ENCODE data around the gene MIR17HG.

The MIR17HG gene

DNA sequence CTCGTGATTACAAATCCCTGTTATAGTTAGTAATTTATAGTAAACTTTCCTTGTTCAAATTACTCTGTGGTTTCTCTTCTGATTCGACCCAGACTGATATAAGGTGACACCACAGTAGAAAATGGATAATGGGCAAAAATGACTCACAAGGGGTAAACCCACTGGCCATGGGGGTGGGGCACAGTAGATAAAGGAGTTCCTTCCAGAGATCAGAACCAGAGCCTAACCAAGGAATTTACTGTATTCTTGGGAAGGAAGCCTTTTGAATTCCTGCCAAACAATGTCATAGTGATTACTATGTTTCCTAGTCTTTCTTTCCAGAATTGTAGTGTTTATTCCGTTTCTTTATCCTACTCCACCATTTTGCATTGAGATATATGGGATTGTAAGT is 21.9 kb downstream of the MIR17HG start:
- Histone ChIP-seq H3K27ac (ENCODE audit: low read depth, low read length) (no peak overlapping the region), H3K4me1 (ENCODE audit: insufficient read depth, low read length) (no peaks in the 10 kb centered on the region; the same call in 1 of the 2 replicates), H3K9me3 (ENCODE audit: insufficient read depth, low read depth, low read length) (no peaks in the 10 kb centered on the region), H3K4me3 (ENCODE audit: low read length) (no peak overlapping the region), H3K27me3 (ENCODE audit: insufficient read depth, low read length) (no peaks in the 10 kb centered on the region), H3K9ac (ENCODE audit: low read depth, low read length) (no peak overlapping the region), H3K36me3 (ENCODE audit: insufficient read depth, low read length) (no peaks in the 10 kb centered on the region)
- WGBS = 70% methylated on average over 1 of the region's 3 CpGs

DNA sequence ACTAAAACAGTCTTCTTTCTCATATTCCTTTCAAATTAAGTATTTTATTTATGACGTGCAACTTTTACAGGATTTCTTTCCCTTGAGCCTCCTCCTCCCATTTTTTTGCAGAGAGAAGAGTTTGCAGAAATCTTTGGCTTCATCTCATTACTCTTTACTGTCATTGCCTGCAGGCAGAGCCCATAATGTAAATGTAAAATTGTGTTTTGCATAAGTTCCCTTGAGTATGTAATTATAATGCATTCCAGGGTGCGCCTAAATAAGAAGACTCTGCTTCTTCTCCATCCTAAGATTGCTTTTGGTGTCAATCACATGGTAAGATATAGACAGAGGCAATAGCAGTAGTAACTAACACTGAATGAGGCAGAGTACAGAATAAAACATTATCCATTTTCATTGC is 23.0 kb downstream of the MIR17HG start:
- no peaks in the 10 kb centered on the region for H3K27me3 ChIP-seq (ENCODE audit: insufficient read depth, low read length)
- H3K27ac ChIP-seq (ENCODE audit: low read depth, low read length) = no peak overlapping the region
- no peaks in the 10 kb centered on the region; the same call in none of the 2 replicates for H3K4me1 ChIP-seq (ENCODE audit: insufficient read depth, low read length)
- no peaks in the 10 kb centered on the region for H3K9me3 ChIP-seq (ENCODE audit: insufficient read depth, low read depth, low read length)
- H3K4me3 ChIP-seq (ENCODE audit: low read length) = no peak overlapping the region
- 96% methylated on average over 2 of the region's 2 CpGs for WGBS
- H3K36me3 ChIP-seq (ENCODE audit: insufficient read depth, low read length) = no peaks in the 10 kb centered on the region
- H3K9ac ChIP-seq (ENCODE audit: low read depth, low read length) = no peak overlapping the region

DNA sequence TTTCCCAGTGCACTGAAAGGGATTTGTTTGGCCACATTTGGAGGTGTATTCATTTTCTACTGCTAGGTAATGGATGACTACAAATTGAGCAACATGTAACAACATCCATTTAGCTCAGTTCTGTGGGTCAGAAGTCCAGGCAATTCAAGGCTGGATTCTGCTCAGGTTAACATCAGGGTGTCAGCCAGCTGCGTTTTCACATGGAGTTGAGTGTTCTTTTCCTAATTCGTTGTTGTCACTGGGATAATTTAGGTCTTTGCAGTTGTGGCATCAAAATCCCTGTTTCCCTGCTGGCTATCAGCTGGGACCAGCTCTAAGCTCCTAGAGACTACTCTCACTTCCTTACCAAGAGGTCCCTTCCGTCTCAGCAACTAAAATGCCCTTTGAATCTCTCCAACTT is 25.4 kb downstream of the MIR17HG start:
- no peak overlapping the region for H3K4me3 ChIP-seq (ENCODE audit: low read length)
- WGBS = 87% methylated on average over 3 of the region's 3 CpGs
- H3K9ac ChIP-seq (ENCODE audit: low read depth, low read length) = no peak overlapping the region
- H3K27ac ChIP-seq (ENCODE audit: low read depth, low read length) = no peak overlapping the region
- no peaks in the 10 kb centered on the region for H3K27me3 ChIP-seq (ENCODE audit: insufficient read depth, low read length)
- H3K4me1 ChIP-seq (ENCODE audit: insufficient read depth, low read length) = no peaks in the 10 kb centered on the region; the same call in none of the 2 replicates
- H3K36me3 ChIP-seq (ENCODE audit: insufficient read depth, low read length) = no peaks in the 10 kb centered on the region
- no peaks in the 10 kb centered on the region for H3K9me3 ChIP-seq (ENCODE audit: insufficient read depth, low read depth, low read length)

DNA sequence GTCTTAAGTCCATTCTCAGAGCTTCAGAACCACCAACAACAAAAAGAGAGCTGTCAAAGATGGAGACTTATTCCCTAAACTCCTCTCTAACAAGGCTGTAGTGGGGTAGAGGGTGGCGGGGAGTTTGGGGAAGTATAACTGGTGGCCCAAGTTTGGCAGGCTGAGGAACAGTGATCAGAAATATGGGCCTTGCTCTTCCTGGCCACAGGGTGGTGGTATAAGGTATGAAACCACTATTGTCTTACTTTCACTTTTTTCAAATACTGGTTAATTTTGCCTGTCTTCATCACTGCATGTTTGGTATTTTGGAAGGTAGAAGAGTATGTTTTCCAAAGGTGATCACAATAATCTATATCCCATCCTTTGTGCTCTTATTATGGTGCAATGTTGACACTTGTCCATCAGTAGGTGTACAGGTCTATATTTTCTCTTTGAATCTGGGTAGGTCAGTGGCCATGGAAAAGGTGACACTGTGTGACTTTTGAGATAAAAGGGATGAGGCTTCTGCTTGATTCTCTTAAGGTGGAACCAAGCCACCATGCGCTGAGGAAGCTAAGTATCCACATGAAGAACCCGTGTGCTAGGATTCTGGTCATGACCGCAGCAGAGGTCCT is 27.7 kb downstream of the MIR17HG start:
- H3K9me3 ChIP-seq (ENCODE audit: insufficient read depth, low read depth, low read length) = no peaks in the 10 kb centered on the region
- H3K36me3 ChIP-seq (ENCODE audit: insufficient read depth, low read length) = no peaks in the 10 kb centered on the region
- WGBS = 76% methylated on average over 4 of the region's 4 CpGs
- no peak overlapping the region for H3K4me3 ChIP-seq (ENCODE audit: low read length)
- H3K27me3 ChIP-seq (ENCODE audit: insufficient read depth, low read length) = no peaks in the 10 kb centered on the region
- H3K9ac ChIP-seq (ENCODE audit: low read depth, low read length) = no peak overlapping the region
- H3K4me1 ChIP-seq (ENCODE audit: insufficient read depth, low read length) = no peaks in the 10 kb centered on the region; the same call in 1 of the 2 replicates
- H3K27ac ChIP-seq (ENCODE audit: low read depth, low read length) = no peak overlapping the region

DNA sequence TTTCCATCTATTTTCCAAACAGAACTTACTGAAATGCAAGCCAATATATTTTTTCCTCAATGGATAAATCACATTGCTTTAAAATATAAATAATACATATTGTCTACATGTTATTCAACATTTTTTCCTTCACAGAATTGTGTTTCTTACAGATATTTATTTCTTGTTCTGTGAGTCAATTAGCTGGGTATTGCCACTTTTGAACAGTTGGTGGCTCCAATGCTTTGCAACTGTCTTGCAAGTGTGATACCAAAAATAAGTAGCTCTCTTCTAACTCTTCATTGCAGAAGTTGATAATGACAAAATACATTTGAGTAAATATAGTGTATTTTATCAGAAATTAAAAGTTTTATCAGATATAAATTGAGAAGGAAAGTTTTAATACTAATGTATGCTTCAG is 33.9 kb downstream of the MIR17HG start:
- Histone ChIP-seq H3K4me3 (ENCODE audit: low read length) (no peak overlapping the region), H3K9me3 (ENCODE audit: insufficient read depth, low read depth, low read length) (no peaks in the 10 kb centered on the region), H3K36me3 (ENCODE audit: insufficient read depth, low read length) (no peaks in the 10 kb centered on the region), H3K27me3 (ENCODE audit: insufficient read depth, low read length) (no peaks in the 10 kb centered on the region), H3K9ac (ENCODE audit: low read depth, low read length) (no peak overlapping the region), H3K27ac (ENCODE audit: low read depth, low read length) (no peak overlapping the region), H3K4me1 (ENCODE audit: insufficient read depth, low read length) (no peaks in the 10 kb centered on the region)

DNA sequence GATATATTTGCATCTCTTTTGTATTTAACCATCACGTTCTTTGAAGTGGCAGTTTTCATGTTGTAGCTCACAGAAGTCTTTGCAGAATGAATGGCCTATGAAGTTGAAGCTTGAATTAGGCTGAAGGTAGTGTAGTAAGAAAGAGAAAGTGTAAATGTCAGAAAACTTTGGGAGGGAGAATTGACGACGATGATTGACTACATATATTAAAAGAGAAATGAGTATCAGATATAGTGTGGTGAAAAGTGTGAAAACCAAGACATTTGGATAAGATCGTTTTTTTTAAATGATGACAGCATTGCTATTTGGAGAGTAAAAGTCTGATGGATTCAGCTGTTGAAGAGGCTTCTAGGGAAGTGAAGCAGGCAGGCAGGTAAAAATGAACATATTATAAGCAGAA is 36.3 kb downstream of the MIR17HG start:
- Histone ChIP-seq H3K4me1 (ENCODE audit: insufficient read depth, low read length) (no peaks in the 10 kb centered on the region), H3K27ac (ENCODE audit: low read depth, low read length) (no peak overlapping the region), H3K9me3 (ENCODE audit: insufficient read depth, low read depth, low read length) (no peaks in the 10 kb centered on the region), H3K27me3 (ENCODE audit: insufficient read depth, low read length) (no peaks in the 10 kb centered on the region), H3K4me3 (ENCODE audit: low read length) (no peak overlapping the region), H3K36me3 (ENCODE audit: insufficient read depth, low read length) (no peaks in the 10 kb centered on the region), H3K9ac (ENCODE audit: low read depth, low read length) (no peak overlapping the region)
- 90% methylated on average over 4 of the region's 4 CpGs for WGBS

DNA sequence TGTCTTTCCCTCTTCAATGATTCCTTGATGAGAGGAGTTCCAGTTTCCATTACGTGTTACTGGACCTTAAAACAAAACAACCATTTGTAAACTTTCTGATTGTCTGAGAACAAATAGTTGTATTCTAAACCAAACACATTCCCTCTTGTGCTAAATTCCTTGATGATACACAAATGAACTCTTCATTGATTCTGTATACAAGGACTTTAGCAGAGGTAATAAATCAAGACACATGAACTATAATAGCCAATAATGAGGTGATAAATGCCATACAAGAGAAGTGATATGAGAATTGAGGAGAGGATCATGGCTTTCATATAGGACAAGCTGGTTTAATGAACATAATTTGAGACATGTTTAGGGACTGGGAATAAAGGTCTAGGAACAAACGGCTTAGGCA is 37.4 kb downstream of the MIR17HG start:
- Histone ChIP-seq H3K4me1 (ENCODE audit: insufficient read depth, low read length) (no peaks in the 10 kb centered on the region), H3K4me3 (ENCODE audit: low read length) (no peak overlapping the region), H3K27ac (ENCODE audit: low read depth, low read length) (no peak overlapping the region), H3K9me3 (ENCODE audit: insufficient read depth, low read depth, low read length) (no peaks in the 10 kb centered on the region), H3K36me3 (ENCODE audit: insufficient read depth, low read length) (no peaks in the 10 kb centered on the region), H3K27me3 (ENCODE audit: insufficient read depth, low read length) (no peaks in the 10 kb centered on the region), H3K9ac (ENCODE audit: low read depth, low read length) (no peak overlapping the region)
- 100% methylated on average over 2 of the region's 2 CpGs for WGBS

DNA sequence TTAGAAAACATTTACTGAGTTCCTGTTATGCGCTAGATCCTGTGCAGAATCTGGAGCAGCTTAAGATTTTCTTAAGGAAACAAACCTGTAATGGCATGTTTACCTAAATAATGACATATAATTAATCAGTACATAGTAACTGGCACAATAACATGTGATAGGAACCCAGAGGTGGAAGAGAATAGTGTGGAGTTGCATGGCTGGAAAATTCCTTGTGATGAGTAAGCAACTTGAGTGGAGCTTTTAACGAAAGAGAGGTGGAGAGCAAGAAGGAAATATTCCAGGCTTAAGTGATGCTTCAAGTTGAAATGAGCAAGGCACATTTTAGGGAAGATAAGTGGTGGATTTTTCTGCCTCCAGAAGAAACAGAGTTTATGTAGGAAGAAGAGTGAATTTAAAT is 41.7 kb downstream of the MIR17HG start:
- no peak overlapping the region for H3K9ac ChIP-seq (ENCODE audit: low read depth, low read length)
- H3K36me3 ChIP-seq (ENCODE audit: insufficient read depth, low read length) = no peaks in the 10 kb centered on the region
- peaks cover 3% of the 10 kb centered on the region; the same call in 1 of the 2 replicates for H3K27me3 ChIP-seq (ENCODE audit: insufficient read depth, low read length)
- WGBS = 94% methylated on average over 2 of the region's 2 CpGs
- H3K27ac ChIP-seq (ENCODE audit: low read depth, low read length) = no peak overlapping the region
- H3K9me3 ChIP-seq (ENCODE audit: insufficient read depth, low read depth, low read length) = no peaks in the 10 kb centered on the region
- H3K4me1 ChIP-seq (ENCODE audit: insufficient read depth, low read length) = no peaks in the 10 kb centered on the region
- no peak overlapping the region for H3K4me3 ChIP-seq (ENCODE audit: low read length)

DNA sequence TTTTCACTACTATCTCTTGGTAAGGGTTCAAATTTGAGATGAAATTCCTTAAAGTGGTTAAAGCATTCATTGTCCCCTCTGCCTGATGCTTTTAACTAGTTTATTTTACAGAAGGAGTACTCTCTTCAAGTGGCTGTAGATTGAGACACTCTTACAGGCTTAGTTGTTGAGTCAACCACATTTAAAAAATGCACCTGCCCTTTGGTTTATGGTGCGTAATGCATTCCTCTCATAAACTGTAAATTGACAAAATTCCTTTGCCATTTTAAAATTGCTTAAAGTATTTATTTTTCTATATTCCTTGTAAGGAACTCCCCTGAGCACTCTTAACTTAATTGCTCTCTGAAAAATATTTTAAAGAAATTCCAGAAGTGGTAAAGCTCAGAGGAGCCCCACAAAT is 50.1 kb downstream of the MIR17HG start:
- no peak overlapping the region for H3K27ac ChIP-seq (ENCODE audit: low read depth, low read length)
- no peak overlapping the region for H3K4me3 ChIP-seq (ENCODE audit: low read length)
- peaks cover 79% of the 10 kb centered on the region for H3K27me3 ChIP-seq (ENCODE audit: insufficient read depth, low read length)
- no peaks in the 10 kb centered on the region for H3K36me3 ChIP-seq (ENCODE audit: insufficient read depth, low read length)
- H3K9me3 ChIP-seq (ENCODE audit: insufficient read depth, low read depth, low read length) = no peaks in the 10 kb centered on the region
- no peak overlapping the region for H3K9ac ChIP-seq (ENCODE audit: low read depth, low read length)
- 100% methylated on average over 1 of the region's 1 CpG for WGBS
- H3K4me1 ChIP-seq (ENCODE audit: insufficient read depth, low read length) = peaks cover 8% of the 10 kb centered on the region; the same call in 1 of the 2 replicates

DNA sequence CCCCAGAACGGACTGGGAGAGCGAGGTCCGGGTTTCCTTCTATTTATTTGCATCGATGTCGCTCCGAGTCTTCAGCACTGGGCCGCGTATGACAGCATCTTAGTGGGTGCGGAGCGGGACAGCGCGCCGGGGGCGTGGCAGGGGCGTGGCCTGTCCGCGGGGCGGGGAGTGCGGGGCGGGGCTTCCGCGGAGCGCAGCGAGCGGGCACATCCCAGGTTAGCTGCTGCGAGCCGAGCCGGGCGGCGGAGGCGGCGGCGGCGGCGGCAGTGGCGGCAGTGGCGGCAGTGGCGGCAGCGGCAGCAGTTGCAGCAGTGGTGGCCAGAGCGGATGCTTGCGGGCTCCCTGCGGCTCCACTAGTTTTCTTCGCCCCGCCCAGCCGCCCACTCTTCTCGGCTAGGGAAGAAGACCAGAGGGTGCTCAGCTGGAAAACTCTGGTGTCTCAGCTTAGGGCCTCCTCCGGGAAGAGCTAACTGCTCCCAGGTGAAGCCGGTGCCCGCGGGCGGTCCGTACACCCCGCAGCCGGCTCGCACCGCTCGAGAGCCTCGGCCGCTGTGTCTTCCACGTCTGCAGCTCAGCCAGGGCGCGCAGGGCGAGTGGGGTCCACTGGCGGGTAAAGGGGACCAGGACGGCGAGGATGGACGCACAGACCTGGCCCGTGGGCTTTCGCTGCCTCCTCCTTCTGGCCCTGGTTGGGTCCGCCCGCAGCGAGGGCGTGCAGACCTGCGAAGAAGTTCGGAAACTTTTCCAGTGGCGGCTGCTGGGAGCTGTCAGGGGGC is 51.1 kb downstream of the MIR17HG start, which contains the start of gene GPC5:
GPC5 (plus strand) TSS at position 209 of the 776 bp plus-strand sequence.
- WGBS = under 1% methylated on average over 76 of the region's 76 CpGs
- peaks cover 79% of the 10 kb centered on the region for H3K27me3 ChIP-seq (ENCODE audit: insufficient read depth, low read length)

DNA sequence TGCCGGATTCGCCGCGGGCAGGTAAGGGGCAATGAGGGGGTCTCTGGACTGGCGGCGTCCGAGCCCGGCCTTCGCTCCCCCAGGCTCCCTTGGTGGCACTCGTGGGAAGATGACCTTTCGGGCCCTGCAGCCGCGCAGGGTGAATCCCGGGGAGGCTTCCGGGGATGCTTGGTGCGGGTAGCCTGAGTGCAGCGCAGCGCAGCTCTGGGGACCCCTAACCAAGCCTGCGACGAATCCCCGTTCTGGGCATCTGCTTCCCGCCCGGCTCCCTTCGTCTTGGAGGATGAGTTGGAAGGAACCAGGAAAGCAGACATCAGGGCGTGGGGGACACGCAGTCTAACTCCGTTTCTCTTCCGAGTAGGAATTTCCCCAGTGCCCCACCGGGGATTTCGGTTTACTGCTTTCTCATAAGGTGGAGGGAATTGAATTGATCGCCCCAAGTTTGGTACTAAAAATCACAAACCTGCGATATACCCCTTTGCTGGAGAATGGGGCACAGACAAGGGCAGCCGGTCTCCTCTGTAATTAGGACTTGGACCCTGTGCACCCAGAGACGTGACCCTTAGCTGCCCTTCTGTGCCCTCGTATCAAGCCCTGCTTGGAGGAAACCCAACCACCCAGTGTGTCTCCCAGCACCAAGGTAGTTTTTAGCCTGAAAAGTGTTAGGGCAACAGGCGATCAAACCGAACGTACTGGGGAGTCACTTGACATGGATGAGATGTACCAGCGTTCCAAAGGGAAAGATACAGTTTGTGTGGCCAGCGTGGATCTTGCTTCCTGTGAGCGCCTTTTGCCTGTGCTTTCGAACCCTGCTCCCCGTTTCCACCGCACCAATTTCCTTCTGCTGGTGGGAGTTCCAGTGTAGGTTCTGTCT is 51.9 kb downstream of the MIR17HG start:
- Histone ChIP-seq H3K9ac (ENCODE audit: low read depth, low read length) (peak overlapping the region; percentile 36; the same call in 1 of the 2 replicates), H3K9me3 (ENCODE audit: insufficient read depth, low read depth, low read length) (no peaks in the 10 kb centered on the region), H3K27ac (ENCODE audit: low read depth, low read length) (no peak overlapping the region), H3K27me3 (ENCODE audit: insufficient read depth, low read length) (peaks cover 78% of the 10 kb centered on the region), H3K4me3 (ENCODE audit: low read length) (peak overlapping the region; percentile 79), H3K36me3 (ENCODE audit: insufficient read depth, low read length) (no peaks in the 10 kb centered on the region), H3K4me1 (ENCODE audit: insufficient read depth, low read length) (peaks cover 8% of the 10 kb centered on the region; the same call in 1 of the 2 replicates)
- 35% methylated on average over 44 of the region's 44 CpGs for WGBS

More for the DNA sequence above, 51.1 kb downstream of the MIR17HG start, which contains the start of gene GPC5:
- H3K9me3 ChIP-seq (ENCODE audit: insufficient read depth, low read depth, low read length) = no peaks in the 10 kb centered on the region
- no peaks in the 10 kb centered on the region for H3K36me3 ChIP-seq (ENCODE audit: insufficient read depth, low read length)
- H3K4me1 ChIP-seq (ENCODE audit: insufficient read depth, low read length) = peaks cover 8% of the 10 kb centered on the region; the same call in 1 of the 2 replicates
- no peak within 1 kb of the TSS for H3K27ac ChIP-seq (ENCODE audit: low read depth, low read length)
- peak within 1 kb of the TSS; percentile 36; the same call in 1 of the 2 replicates for H3K9ac ChIP-seq (ENCODE audit: low read depth, low read length)
- peak within 1 kb of the TSS; percentile 79 for H3K4me3 ChIP-seq (ENCODE audit: low read length)

Measured in HUES64 (cell line).